ENCODE measurements around the gene CALCOCO1.
A peak's percentile ranks its signal among the peaks of the same experiment; 100 is the strongest.

Gene CALCOCO1

GRCh38 chr12:53746592-53747092, 19.4 kb upstream of the CALCOCO1 start:
- TF ChIP-seq GATA3 (IDR thresholded peaks at IDR 0.05; ENCODE audit: low read depth, low read length): no peak
- no peak for TF ChIP-seq GATA2 (IDR thresholded peaks at IDR 0.05; ENCODE audit: low read depth, low read length)

DNA sequence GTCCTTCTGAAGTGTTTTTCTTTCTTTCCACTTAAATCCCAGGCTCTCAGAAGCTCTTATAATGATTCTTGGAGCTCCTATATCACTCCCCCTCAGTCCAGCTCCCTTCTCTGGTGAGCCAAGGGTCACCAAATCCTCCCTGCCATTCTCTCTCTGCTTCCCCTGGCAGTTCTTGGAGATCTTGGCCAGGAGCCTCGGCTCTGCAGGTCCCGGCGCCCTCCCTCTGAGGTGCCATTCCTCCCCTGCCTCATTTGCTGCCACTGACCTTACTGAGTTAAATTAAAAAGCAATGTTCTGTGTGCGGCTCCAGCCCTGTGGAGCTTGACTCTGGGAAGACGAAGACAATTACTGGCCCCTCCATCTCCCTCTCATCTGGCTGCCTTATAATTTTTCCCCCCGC, 17.5 kb upstream of the CALCOCO1 start:
- TF ChIP-seq GATA2 (IDR thresholded peaks at IDR 0.05; ENCODE audit: low read depth, low read length) (no peak), GATA3 (IDR thresholded peaks at IDR 0.05; ENCODE audit: low read depth, low read length) (no peak)

DNA sequence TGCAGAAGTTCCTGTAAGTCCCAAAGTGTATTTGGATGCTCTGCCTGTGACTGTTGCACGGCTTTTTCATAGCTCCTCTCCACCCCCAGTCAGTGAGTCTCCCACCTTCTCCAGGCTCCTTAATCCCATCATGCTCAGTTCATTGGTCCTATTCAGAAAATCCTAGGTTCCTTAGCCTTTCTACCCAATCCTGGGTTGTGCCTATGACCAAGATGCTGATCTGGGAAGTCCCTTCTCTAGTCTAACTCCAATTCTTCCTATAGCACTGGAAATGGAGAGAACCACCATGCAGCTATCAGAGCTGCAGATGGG, 16.8 kb upstream of the CALCOCO1 start:
- TF ChIP-seq GATA3 (IDR thresholded peaks at IDR 0.05; ENCODE audit: low read depth, low read length) (no peak), GATA2 (IDR thresholded peaks at IDR 0.05; ENCODE audit: low read depth, low read length) (no peak)

- no peak for TF ChIP-seq GATA3 (IDR thresholded peaks at IDR 0.05; ENCODE audit: low read depth, low read length)
- no peak for TF ChIP-seq GATA2 (IDR thresholded peaks at IDR 0.05; ENCODE audit: low read depth, low read length)
Observed at GRCh38 chr12:53743266-53744129, 16.2 kb upstream of the CALCOCO1 start.

DNA sequence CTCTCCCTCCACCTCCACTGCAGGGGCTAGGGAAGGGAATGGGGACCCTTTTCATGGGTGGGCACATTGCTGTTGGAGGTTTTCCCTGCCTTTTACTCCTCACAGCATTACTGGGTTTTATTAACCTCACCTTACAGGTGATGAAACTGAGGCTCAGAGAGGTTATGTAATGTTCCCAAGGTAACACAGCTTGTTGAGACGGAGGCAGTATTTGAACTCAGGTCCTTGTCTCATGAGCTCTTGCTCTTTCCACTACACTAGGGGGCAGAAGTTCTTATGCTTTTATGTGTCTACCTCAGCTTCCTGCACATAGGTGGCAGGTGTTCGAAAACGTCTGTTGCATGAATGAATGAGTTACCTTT, 12.9 kb upstream of the CALCOCO1 start:
- TF ChIP-seq GATA2 (IDR thresholded peaks at IDR 0.05; ENCODE audit: low read depth, low read length) (no peak), GATA3 (IDR thresholded peaks at IDR 0.05; ENCODE audit: low read depth, low read length) (no peak)

GRCh38 chr12:53739214-53740129, 12.2 kb upstream of the CALCOCO1 start:
- TF ChIP-seq GATA3 (IDR thresholded peaks at IDR 0.05; ENCODE audit: low read depth, low read length) (no peak), GATA2 (IDR thresholded peaks at IDR 0.05; ENCODE audit: low read depth, low read length) (peak; percentile 48; the same call in 1 of the 2 replicates)

- TF ChIP-seq GATA3 (IDR thresholded peaks at IDR 0.05; ENCODE audit: low read depth, low read length) (no peak), GATA2 (IDR thresholded peaks at IDR 0.05; ENCODE audit: low read depth, low read length) (no peak)
Observed at GRCh38 chr12:53738406-53739213, 11.4 kb upstream of the CALCOCO1 start.

- TF ChIP-seq GATA3 (IDR thresholded peaks at IDR 0.05; ENCODE audit: low read depth, low read length) (no peak), GATA2 (IDR thresholded peaks at IDR 0.05; ENCODE audit: low read depth, low read length) (no peak)
Observed at GRCh38 chr12:53737951-53738405, 10.7 kb upstream of the CALCOCO1 start.

GRCh38 chr12:53737093-53737808, 10.0 kb upstream of the CALCOCO1 start:
- TF ChIP-seq GATA2 (IDR thresholded peaks at IDR 0.05; ENCODE audit: low read depth, low read length) (no peak), GATA3 (IDR thresholded peaks at IDR 0.05; ENCODE audit: low read depth, low read length) (no peak)

DNA sequence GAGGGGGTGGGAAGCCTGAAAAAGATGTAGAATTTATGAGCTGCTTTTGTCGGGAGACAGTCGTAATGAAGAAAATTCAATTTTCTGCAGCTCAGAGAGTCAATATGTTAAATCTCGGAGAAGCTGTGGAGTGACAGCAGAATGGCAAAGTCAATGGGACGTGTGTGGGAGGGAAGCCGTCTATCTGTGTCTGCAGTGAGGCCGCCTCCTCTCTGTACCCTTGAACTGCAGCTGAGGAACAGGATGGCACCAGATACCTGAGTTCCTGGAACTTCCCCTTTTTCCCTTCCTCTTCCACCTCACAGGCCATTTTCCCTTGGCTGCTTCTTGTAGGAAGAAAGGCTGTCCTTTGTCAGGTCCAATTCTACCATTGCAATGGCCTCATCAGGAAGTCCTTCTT, 9.3 kb upstream of the CALCOCO1 start:
- TF ChIP-seq GATA2 (IDR thresholded peaks at IDR 0.05; ENCODE audit: low read depth, low read length): no peak
- no peak for TF ChIP-seq GATA3 (IDR thresholded peaks at IDR 0.05; ENCODE audit: low read depth, low read length)

DNA sequence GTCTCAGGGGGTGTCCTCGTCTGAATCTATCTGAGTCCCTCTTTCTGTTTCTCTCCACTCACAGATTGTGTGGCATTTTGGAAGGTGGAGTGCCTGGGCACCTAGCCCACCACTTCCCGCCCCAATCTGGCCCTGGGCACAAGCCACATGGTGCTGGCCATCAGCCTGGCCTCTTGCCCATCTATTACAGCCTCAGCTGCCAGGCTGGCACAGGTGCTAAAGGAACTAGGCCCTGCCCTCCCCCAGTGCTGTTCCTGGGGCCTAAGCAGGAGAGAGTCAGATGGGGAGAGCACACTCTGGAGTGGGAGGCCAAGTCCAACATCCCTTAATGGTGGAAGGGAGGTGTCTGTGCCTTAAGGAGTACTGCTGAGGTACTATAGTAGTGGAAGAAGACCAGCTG, 8.3 kb upstream of the CALCOCO1 start:
- TF ChIP-seq GATA3 (IDR thresholded peaks at IDR 0.05; ENCODE audit: low read depth, low read length) (no peak), GATA2 (IDR thresholded peaks at IDR 0.05; ENCODE audit: low read depth, low read length) (no peak)

DNA sequence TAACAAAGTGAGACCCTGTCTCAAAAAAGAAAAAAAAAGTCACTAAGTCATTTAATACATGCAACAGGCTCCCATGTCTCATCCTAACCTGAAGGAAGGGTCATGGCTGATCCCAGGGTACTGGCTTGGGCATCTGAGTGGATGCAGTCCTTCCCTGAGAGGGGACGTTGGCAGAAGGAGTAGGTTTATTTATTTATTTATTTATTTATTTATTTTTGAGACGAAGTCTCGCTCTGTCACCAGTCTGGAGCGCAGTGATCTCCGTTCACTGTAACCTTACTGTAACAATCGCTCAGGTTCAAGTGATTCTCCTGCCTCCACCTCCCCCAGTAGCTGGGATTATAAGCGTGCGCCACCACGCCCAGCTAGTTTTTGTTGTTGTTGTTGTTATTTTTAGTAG, 7.2 kb upstream of the CALCOCO1 start:
- TF ChIP-seq GATA3 (IDR thresholded peaks at IDR 0.05; ENCODE audit: low read depth, low read length) (no peak), GATA2 (IDR thresholded peaks at IDR 0.05; ENCODE audit: low read depth, low read length) (no peak)

DNA sequence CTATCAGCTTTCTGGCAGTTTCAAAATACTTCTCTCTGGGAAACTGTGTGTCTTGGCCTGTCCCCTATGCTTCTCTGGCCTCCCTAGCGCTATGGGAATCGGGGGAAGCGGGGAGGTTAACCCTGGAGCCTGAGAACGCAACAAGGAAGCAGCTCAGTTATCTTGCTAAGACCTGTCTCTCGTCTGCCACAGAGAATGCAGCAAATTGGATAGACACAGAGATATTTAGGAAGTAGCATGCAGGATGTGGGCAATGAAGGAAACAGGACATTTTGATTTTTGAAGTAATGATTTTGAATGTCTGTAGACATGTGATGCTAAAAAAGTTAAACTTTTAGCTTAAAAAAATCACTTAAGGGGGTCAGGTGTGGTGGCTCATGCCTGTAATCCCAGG, 6.6 kb upstream of the CALCOCO1 start:
- TF ChIP-seq GATA3 (IDR thresholded peaks at IDR 0.05; ENCODE audit: low read depth, low read length): no peak
